Karpas-422 (cell line): ENCODE measurements around the gene ASB1. TPM values are rescaled to one million over a fixed set of nuclear protein-coding genes. Genes with fewer than 3 reads are reported as not detected.

Source experiments
- small RNA-seq: library from RNA; depleted of rRNA; stranded (forward); fragments of <200 nt; gene quantifications from one replicate; pipeline ENCODE3, GENCODE V24; 2014
- total RNA-seq: library from RNA; depleted of rRNA; stranded (reverse); fragments of >200 nt; shearing (Covaris generic); gene quantifications from 2 replicates; pipeline ENCODE4 v1.2.3, GENCODE V29; 2014; ENCODE audit warnings: low replicate concordance; rRNA removed

The ASB1 gene
- total RNA-seq, 1 experiment from 2014 or later: 25.1 TPM

Small RNA genes lying within 50 kb of the gene (small RNA-seq; reads per million reads assigned to genes)
- gene RNU6-234P: not detected

Other genes with a start within 250 kb of the ASB1 start
- 36.8 and 50.7 TPM in 2 replicates for gene ILKAP, start 223.2 kb upstream of the ASB1 start, total RNA-seq
- 3.3 and 25.8 TPM in 2 replicates for gene HES6, start 186.9 kb upstream of the ASB1 start, total RNA-seq
- gene PER2, start 138.3 kb upstream of the ASB1 start, total RNA-seq: 19.0 and 23.3 TPM in 2 replicates
- gene TRAF3IP1, start 106.4 kb upstream of the ASB1 start, total RNA-seq: 16.0 and 18.4 TPM in 2 replicates